KMS-11 (cell line): ENCODE data around the gene CLIP2.
"Not testable (repeated sequence)": the region's sequence is repeated elsewhere in the genome, so short reads cannot be mapped to it uniquely, and the experiment has no call there.

Experiments used
- H2AFZ ChIP-seq: fragments of 200-600 bp; sonication (generic); 2 replicates; pipeline ENCODE4 v1.6.1; 2016; ENCODE audit warnings: antibody characterized with exemption, mixed run types, low read depth
- H3K27ac ChIP-seq: fragments of 200-600 bp; sonication (generic); 2 replicates; pipeline ENCODE4 v1.6.1; 2016; ENCODE audit warnings: mild to moderate bottlenecking, mixed run types
- H3K27me3 ChIP-seq: fragments of 200-600 bp; sonication (generic); 2 replicates; pipeline ENCODE4 v1.6.1; 2017; ENCODE audit warnings: mild to moderate bottlenecking, low read depth, mixed run types, moderate library complexity; ENCODE audit not compliant: insufficient read depth
- H3K36me3 ChIP-seq: fragments of 200-600 bp; sonication (generic); 2 replicates; pipeline ENCODE4 v1.6.1; 2017; ENCODE audit warnings: mild to moderate bottlenecking, mixed run types; ENCODE audit not compliant: insufficient read depth
- H3K4me1 ChIP-seq: fragments of 200-600 bp; sonication (generic); 2 replicates; pipeline ENCODE4 v1.6.1; 2016; ENCODE audit warnings: mild to moderate bottlenecking, low read depth, mixed run types; ENCODE audit not compliant: poor library complexity, severe bottlenecking
- H3K4me2 ChIP-seq: fragments of 200-600 bp; sonication (generic); 2 replicates; pipeline ENCODE4 v1.7.0; 2016; ENCODE audit warnings: mild to moderate bottlenecking, mixed run types
- H3K4me3 ChIP-seq: fragments of 200-600 bp; sonication (generic); IDR thresholded peaks from 2 replicates; pipeline ENCODE4 v1.6.1; 2017; ENCODE audit warnings: low read depth, low read length, mixed read lengths; ENCODE audit not compliant: insufficient read depth
- H3K79me2 ChIP-seq: fragments of 200-600 bp; sonication (generic); 2 replicates; pipeline ENCODE4 v1.6.1; 2016; ENCODE audit warnings: low read depth, mixed run types; ENCODE audit not compliant: insufficient read depth
- H3K9ac ChIP-seq: fragments of 200-600 bp; sonication (generic); 2 replicates; pipeline ENCODE4 v1.6.1; 2016; ENCODE audit warnings: mild to moderate bottlenecking, mixed run types
- H4K20me1 ChIP-seq: fragments of 200-600 bp; sonication (generic); 2 replicates; pipeline ENCODE4 v1.6.1; 2016; ENCODE audit warnings: mild to moderate bottlenecking, mixed run types; ENCODE audit not compliant: insufficient read depth
- TF ChIP-seq, protein P1 (sequence below): fragments of 200-600 bp; sonication (generic); conservative IDR thresholded peaks from 2 replicates; pipeline ENCODE4 v1.6.1; 2017; ENCODE audit warnings: low read depth, mild to moderate bottlenecking, antibody characterized with exemption, low read length, moderate library complexity, mixed read lengths

Gene CLIP2

DNA sequence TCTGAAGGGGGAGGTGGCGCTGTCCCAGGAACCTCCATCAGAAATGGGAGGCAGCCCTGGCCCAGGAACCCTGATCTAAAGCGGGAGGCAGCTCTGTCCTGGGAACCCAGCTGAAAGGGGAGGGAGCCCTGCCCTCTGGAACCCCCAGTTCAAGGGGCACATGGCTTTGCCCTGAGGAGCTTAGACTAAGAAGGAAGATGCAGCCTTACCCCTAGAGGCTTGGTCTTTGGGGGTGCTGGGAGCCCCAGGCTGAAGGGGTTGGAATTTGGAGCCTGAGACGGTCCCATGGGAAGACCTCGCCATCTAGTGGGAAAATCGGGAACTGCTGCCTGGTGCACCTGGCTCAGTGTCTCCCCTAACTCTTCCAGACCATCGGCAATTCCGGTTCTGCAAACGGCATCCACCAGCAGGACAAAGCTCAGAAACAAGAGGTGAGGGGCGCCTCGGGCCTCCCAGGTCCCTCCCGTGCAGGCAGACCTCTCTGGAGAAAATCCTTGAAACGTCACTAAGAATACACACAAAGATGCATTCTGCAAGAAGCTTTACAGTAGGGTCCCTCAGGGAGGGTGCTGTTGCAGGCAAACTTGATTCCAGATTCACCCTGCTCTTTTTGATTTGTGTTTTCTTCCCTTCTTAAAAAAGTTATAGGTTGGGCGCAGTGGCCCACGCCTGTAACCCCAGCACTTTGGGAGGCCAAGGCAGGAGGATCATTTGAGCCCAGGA is 112.1 kb downstream of the CLIP2 start:
- Histone ChIP-seq H3K4me2 (0 out of 2 replicates have a peak overlapping the region, but pooled peaks have one; percentile 43), H3K36me3 (no peaks in the 10 kb centered on the region), H3K27ac (no peak overlapping the region), H3K4me1 (no peaks in the 10 kb centered on the region), H4K20me1 (no peaks in the 10 kb centered on the region), H3K9ac (no peak overlapping the region), H2AFZ (peak overlapping the region; percentile 25; the same call in 1 of the 2 replicates), H3K79me2 (no peaks in the 10 kb centered on the region), H3K4me3 (no peak overlapping the region), H3K27me3 (peaks cover 30% of the 10 kb centered on the region; the same call in 1 of the 2 replicates)
- TF ChIP-seq, protein P1, sequence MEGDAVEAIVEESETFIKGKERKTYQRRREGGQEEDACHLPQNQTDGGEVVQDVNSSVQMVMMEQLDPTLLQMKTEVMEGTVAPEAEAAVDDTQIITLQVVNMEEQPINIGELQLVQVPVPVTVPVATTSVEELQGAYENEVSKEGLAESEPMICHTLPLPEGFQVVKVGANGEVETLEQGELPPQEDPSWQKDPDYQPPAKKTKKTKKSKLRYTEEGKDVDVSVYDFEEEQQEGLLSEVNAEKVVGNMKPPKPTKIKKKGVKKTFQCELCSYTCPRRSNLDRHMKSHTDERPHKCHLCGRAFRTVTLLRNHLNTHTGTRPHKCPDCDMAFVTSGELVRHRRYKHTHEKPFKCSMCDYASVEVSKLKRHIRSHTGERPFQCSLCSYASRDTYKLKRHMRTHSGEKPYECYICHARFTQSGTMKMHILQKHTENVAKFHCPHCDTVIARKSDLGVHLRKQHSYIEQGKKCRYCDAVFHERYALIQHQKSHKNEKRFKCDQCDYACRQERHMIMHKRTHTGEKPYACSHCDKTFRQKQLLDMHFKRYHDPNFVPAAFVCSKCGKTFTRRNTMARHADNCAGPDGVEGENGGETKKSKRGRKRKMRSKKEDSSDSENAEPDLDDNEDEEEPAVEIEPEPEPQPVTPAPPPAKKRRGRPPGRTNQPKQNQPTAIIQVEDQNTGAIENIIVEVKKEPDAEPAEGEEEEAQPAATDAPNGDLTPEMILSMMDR, result peak; percentile 98

DNA sequence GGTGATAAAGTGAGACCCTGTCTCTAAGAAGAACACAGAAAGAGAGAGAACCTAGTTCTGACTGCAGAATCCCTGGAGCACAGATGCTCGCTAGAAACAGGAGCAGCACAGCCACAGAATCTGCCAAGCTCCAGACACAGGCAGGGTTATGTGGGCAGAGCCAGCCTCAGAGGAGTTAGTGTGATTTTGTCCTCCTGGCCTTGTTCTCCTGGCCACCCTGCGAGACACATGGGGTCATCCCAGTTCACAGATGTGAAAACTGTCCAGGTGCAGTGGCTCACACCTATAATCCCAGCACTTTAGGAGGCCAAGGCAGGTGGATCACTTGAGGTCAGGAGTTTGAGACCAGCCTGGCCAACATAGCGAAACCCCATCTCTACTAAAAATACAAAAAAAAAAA is 113.5 kb downstream of the CLIP2 start:
- not testable (repeated sequence) for H3K36me3 ChIP-seq, H3K79me2 ChIP-seq, H3K4me1 ChIP-seq, H3K4me3 ChIP-seq, H2AFZ ChIP-seq, H3K9ac ChIP-seq, H3K27ac ChIP-seq, H3K4me2 ChIP-seq, H4K20me1 ChIP-seq
- peaks cover 25% of the 10 kb centered on the region; the same call in 1 of the 2 replicates for H3K27me3 ChIP-seq

DNA sequence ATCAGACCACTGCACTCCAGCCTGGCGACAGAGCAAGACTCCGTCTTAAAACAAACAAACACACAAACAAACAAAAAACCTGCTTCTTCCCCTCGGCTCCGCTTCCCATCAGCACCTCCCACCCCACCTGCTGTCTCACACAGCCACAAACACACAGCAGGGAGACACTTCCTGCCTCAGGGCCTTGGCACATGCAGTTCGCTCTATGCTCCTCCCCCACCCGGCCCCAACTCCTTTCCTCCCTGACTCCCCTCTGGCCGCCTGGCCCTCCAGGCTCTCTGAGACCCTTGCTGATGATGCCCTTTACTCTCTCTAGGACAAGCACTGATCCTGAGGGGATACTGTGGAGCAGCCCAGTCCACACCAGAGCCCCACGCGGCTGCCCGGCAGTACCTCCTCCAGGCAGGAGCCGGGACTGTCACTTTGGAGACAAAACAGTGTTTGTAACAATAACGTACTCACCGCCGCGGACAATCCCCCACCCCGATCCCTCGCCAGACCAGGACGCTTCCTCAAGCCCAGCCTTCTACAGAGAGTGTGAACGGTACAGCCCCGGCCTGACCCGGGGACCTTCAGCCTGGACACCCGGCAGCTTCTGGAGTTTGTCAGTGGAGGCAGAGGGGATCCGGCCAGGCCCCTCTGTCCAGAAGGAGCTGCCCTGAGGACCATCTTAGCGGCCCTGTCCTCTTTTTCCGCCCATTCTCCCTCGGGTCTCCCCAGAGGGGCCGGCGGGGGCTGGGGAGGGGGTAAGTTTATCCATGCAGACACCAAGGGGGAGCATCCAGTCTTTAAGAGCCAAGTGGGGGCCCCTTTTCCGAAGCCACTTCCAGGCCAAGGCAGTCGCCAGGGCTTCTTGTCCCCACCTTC is 114.5 kb downstream of the CLIP2 start:
- no peaks in the 10 kb centered on the region for H3K36me3 ChIP-seq
- H3K27ac ChIP-seq, result no peak overlapping the region
- H2AFZ ChIP-seq, result no peak overlapping the region
- H3K4me2 ChIP-seq, result no peak overlapping the region
- H3K27me3 ChIP-seq, result peaks cover 25% of the 10 kb centered on the region; the same call in 1 of the 2 replicates
- H3K4me3 ChIP-seq, result no peak overlapping the region
- no peak overlapping the region for H3K9ac ChIP-seq
- H3K4me1 ChIP-seq, result no peaks in the 10 kb centered on the region
- H3K79me2 ChIP-seq, result no peaks in the 10 kb centered on the region
- TF ChIP-seq, protein P1, result no peak
- H4K20me1 ChIP-seq, result no peaks in the 10 kb centered on the region

DNA sequence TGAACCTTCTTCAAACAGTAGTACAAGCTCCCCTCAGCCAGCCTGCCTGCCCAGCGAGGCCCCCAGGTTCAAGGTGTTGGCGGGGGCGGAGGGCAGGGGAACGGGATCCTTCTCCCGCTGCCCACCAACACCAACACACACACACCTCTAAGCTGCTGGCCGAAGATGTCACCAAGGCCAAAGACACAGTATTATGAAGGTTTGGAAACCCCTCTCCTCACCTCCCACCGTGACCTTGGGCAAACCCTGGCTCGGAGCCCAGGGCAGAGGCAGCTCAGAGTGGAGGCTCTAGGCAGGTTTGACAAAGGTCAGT is 115.1 kb downstream of the CLIP2 start:
- H3K4me1 ChIP-seq, result no peaks in the 10 kb centered on the region

More for the DNA sequence above, 115.1 kb downstream of the CLIP2 start:
- Histone ChIP-seq H3K4me2 (no peak overlapping the region), H3K9ac (no peak overlapping the region), H3K79me2 (no peaks in the 10 kb centered on the region), H4K20me1 (no peaks in the 10 kb centered on the region), H3K27ac (no peak overlapping the region), H3K36me3 (no peaks in the 10 kb centered on the region), H3K4me3 (no peak overlapping the region), H2AFZ (no peak overlapping the region), H3K27me3 (peaks cover 25% of the 10 kb centered on the region; the same call in 1 of the 2 replicates)
- TF ChIP-seq, protein P1, result no peak
